WTC11 (cell line): ENCODE measurements around the gene TGFBR2. TPM values are rescaled to one million over a fixed set of nuclear protein-coding genes. Genes with fewer than 3 reads are reported as not detected.

Source experiments
- ATAC-seq: fragments of 200-7000 bp; cut with Tn5 transposase; 2 replicates; pipeline ENCODE4 v1.10.0; 2021; ENCODE audit warnings: mild to moderate bottlenecking, moderate library complexity
- CTCF ChIA-PET: fragments of 300-600 bp; sonication (Branson Sonifier 250); formaldehyde crosslinking; loops from one replicate; lab custom pipeline; 2021; ENCODE audit warnings: antibody characterized with exemption; lab: Charles Lee
- POLR2A ChIA-PET: fragments of 350-600 bp; sonication (Branson Sonifier 250); formaldehyde crosslinking; loops from one replicate; lab custom pipeline; 2021; ENCODE audit warnings: antibody characterized with exemption; lab: Charles Lee
- DNase-seq: peaks from one replicate; pipeline ENCODE4 v3.0.0; 2021; ENCODE audit warnings: low spot score
- H3K27ac Mint-ChIP-seq: 2 replicates; pipeline ENCODE4 v1.8.0; 2021; ENCODE audit warnings: mixed read lengths
- H3K27me3 Mint-ChIP-seq: 2 replicates; pipeline ENCODE4 v1.8.0; 2021; ENCODE audit warnings: low read depth, mild to moderate bottlenecking, moderate library complexity, mixed read lengths
- H3K36me3 Mint-ChIP-seq: 2 replicates; pipeline ENCODE4 v1.8.0; 2021; ENCODE audit warnings: mixed read lengths
- H3K4me1 Mint-ChIP-seq: 2 replicates; pipeline ENCODE4 v1.8.0; 2022; ENCODE audit warnings: mixed read lengths
- H3K4me3 Mint-ChIP-seq: 2 replicates; pipeline ENCODE4 v1.8.0; 2021; ENCODE audit warnings: mild to moderate bottlenecking, moderate library complexity, mixed read lengths
- H3K9me3 Mint-ChIP-seq: 2 replicates; pipeline ENCODE4 v1.8.0; 2021; ENCODE audit warnings: mixed read lengths
- CTCF ChIP-seq: fragments of 200-600 bp; IDR thresholded peaks from 2 replicates; pipeline ENCODE4 v1.8.0; 2022; ENCODE audit warnings: antibody characterized with exemption
- E2F5 ChIP-seq: sonication (generic); formaldehyde crosslinking; IDR thresholded peaks from 2 replicates; pipeline ENCODE4 v1.8.1; 2022; ENCODE audit warnings: mild to moderate bottlenecking, moderate library complexity, missing genetic modification reagents
- FOXP4 ChIP-seq: sonication (generic); formaldehyde crosslinking; IDR thresholded peaks from 2 replicates; pipeline ENCODE4 v1.8.0; 2022; ENCODE audit warnings: mild to moderate bottlenecking, missing genetic modification reagents
- JAZF1 ChIP-seq: fragments of 250-450 bp; sonication (Bioruptor Pico); IDR thresholded peaks from 2 replicates; pipeline ENCODE4 v1.9.0; 2021; ENCODE audit warnings: moderate library complexity, mild to moderate bottlenecking, inconsistent platforms
- PRRX2 ChIP-seq: fragments of 250-450 bp; sonication (Bioruptor Pico); IDR thresholded peaks from 2 replicates; pipeline ENCODE4 v1.8.0; 2021; ENCODE audit warnings: mild to moderate bottlenecking
- ZNF416 ChIP-seq: fragments of 250-450 bp; sonication (Bioruptor Pico); IDR thresholded peaks from 2 replicates; pipeline ENCODE4 v1.9.0; 2021; ENCODE audit warnings: mild to moderate bottlenecking, inconsistent platforms
- ZNF425 ChIP-seq: fragments of 250-450 bp; sonication (Bioruptor Pico); conservative IDR thresholded peaks from 2 replicates; pipeline ENCODE4 v1.9.0; 2021; ENCODE audit warnings: mild to moderate bottlenecking
- ZNF512 ChIP-seq: sonication (generic); formaldehyde crosslinking; IDR thresholded peaks from 2 replicates; pipeline ENCODE4 v1.8.1; 2022; ENCODE audit warnings: missing genetic modification reagents, borderline replicate concordance
- ZNF671 ChIP-seq: fragments of 250-450 bp; sonication (Bioruptor Pico); IDR thresholded peaks from 2 replicates; pipeline ENCODE4 v1.8.0; 2021; ENCODE audit warnings: mild to moderate bottlenecking
- total RNA-seq: library from RNA; stranded (reverse); gene quantifications from 3 replicates; pipeline ENCODE4 v1.2.3, GENCODE V29; 2021

TGFBR2 gene
- total RNA-seq, 1 experiment from 2014 or later: 9.6 TPM

- Mint-ChIP-seq H3K36me3 (peaks cover 41% of the 10 kb centered on the region), H3K4me1 (peaks cover 73% of the 10 kb centered on the region), H3K9me3 (no peaks in the 10 kb centered on the region), H3K27me3 (no peaks in the 10 kb centered on the region)
- ChIA-PET CTCF (interaction anchor here (0.6 to 4.9 kb wide), 17 partner anchors 13 to 650 kb away, joined by 3 to 18 read pairs (median 5); partner anchors contain the start of gene TGFBR2), POLR2A (no interaction called here)
- ATAC-seq (no peak), DNase-seq (no peak)
- TF ChIP-seq ZNF512 (CRISPR knock-in tag) (no peak), E2F5 (CRISPR knock-in tag) (no peak), FOXP4 (CRISPR knock-in tag) (no peak)
- TF ChIP-seq, all 79 proteins: peak for 0
- Mint-ChIP-seq H3K4me3 (no peak overlapping the region), H3K27ac (no peak overlapping the region)
Observed at GRCh38 chr3:30692498-30693130, 86.2 kb downstream of the TGFBR2 start.

GRCh38 chr3:30693470-30694120, 87.2 kb downstream of the TGFBR2 start:
- no peak overlapping the region for H3K27ac Mint-ChIP-seq
- ATAC-seq (peak; percentile 90), DNase-seq (peak; percentile 35)
- CTCF ChIA-PET: interaction anchor here (0.6 to 4.9 kb wide), 19 partner anchors 14 to 651 kb away, joined by 3 to 18 read pairs (median 4); partner anchors contain the start of gene TGFBR2
- POLR2A ChIA-PET: interaction anchor here (0.7 to 1.6 kb wide), 2 partner anchors 24 to 434 kb away, joined by 3 to 7 read pairs; no protein-coding TSS in a partner anchor
- no peak overlapping the region for H3K4me3 Mint-ChIP-seq
- H3K4me1 Mint-ChIP-seq: peaks cover 69% of the 10 kb centered on the region
- TF ChIP-seq ZNF512 (CRISPR knock-in tag) (no peak), ZNF425 (CRISPR knock-in tag) (no peak), CTCF (peak; percentile 57), ZNF671 (CRISPR knock-in tag) (no peak), PRRX2 (CRISPR knock-in tag) (no peak), ZNF416 (CRISPR knock-in tag) (no peak), JAZF1 (CRISPR knock-in tag) (no peak)
- TF ChIP-seq, all 79 proteins: peak for 1
- peaks cover 39% of the 10 kb centered on the region for H3K36me3 Mint-ChIP-seq
- no peaks in the 10 kb centered on the region for H3K9me3 Mint-ChIP-seq
- H3K27me3 Mint-ChIP-seq: no peaks in the 10 kb centered on the region
